H1 (cell line): ENCODE measurements around the gene RPTN. TPM values are rescaled to one million over a fixed set of nuclear protein-coding genes. Genes with fewer than 3 reads are reported as not detected.
A peak's percentile ranks its signal among the peaks of the same experiment; 100 is the strongest.

Source experiments
- CTCF ChIA-PET: fragments of 300-600 bp; sonication (Branson Sonifier 250); formaldehyde crosslinking; loops from one replicate; lab custom pipeline; 2021; ENCODE audit not compliant: partially characterized antibody; lab: Charles Lee
- POLR2A ChIA-PET: fragments of 300-600 bp; sonication (Branson Sonifier 250); formaldehyde crosslinking; loops from one replicate; lab custom pipeline; 2021; ENCODE audit warnings: inconsistent platforms; ENCODE audit not compliant: partially characterized antibody; lab: Charles Lee
- DNase-seq, 2 experiments: peaks; one replicate each; pipeline versions ENCODE4 v3.0.0 to v3.0.0-alpha.2; 2010 to 2022; ENCODE audit warnings: low spot score in 2 of 2, low read depth in 1 of 2, mixed read lengths in 1 of 2
- FAIRE-seq: peaks from 2 replicates; lab custom pipeline; 2011; peaks lifted over from hg19 to GRCh38; lab: Jason Lieb, UNC
- H2AFZ ChIP-seq: 2 replicates; pipeline ENCODE4 v1.8.1; 2012; ENCODE audit warnings: low read length, inconsistent platforms
- H2AK5ac ChIP-seq: 2 replicates; pipeline ENCODE4 v1.6.1; 2013; ENCODE audit warnings: low read depth, low read length
- H2BK120ac ChIP-seq: replicated peaks from 2 replicates; pipeline ENCODE3; 2013; ENCODE audit warnings: low read depth, low read length, inconsistent platforms
- H2BK12ac ChIP-seq: 2 replicates; pipeline ENCODE4 v1.6.1; 2013; ENCODE audit warnings: low read depth, low read length
- H2BK15ac ChIP-seq: 2 replicates; pipeline ENCODE4 v1.6.1; 2013; ENCODE audit warnings: low read length
- H2BK20ac ChIP-seq: 2 replicates; pipeline ENCODE4 v1.6.1; 2013; ENCODE audit warnings: low read length
- H2BK5ac ChIP-seq: 2 replicates; pipeline ENCODE4 v1.6.1; 2013; ENCODE audit warnings: low read depth, low read length
- H3K14ac ChIP-seq: 2 replicates; pipeline ENCODE4 v1.6.1; 2013; ENCODE audit warnings: inconsistent platforms; ENCODE audit not compliant: insufficient read length
- H3K18ac ChIP-seq: 2 replicates; pipeline ENCODE4 v1.6.1; 2013; ENCODE audit warnings: low read length; ENCODE audit errors: extremely low read depth
- H3K23ac ChIP-seq: 2 replicates; pipeline ENCODE4 v1.6.1; 2013; ENCODE audit warnings: inconsistent platforms; ENCODE audit not compliant: insufficient read length
- H3K23me2 ChIP-seq: 2 replicates; pipeline ENCODE4 v1.6.1; 2013; ENCODE audit warnings: low read depth, low read length
- H3K27ac ChIP-seq: 2 replicates; pipeline ENCODE4 v1.6.1; 2011; ENCODE audit warnings: low read depth, low read length, inconsistent platforms
- H3K27me3 ChIP-seq, 4 experiments: replicated peaks in 1 of 4; 1 replicate in 1 of 4; 2 replicates in 3 of 4; pipeline versions ENCODE4 v1.6.1 to v1.8.1; 2011 to 2013; ENCODE audit warnings: low read length in 3 of 4, mild to moderate bottlenecking in 3 of 4, inconsistent platforms in 2 of 4, mixed read lengths in 2 of 4, moderate library complexity in 1 of 4; ENCODE audit not compliant: control insufficient read depth in 3 of 4, insufficient read depth in 3 of 4; ENCODE audit errors: extremely low read depth in 1 of 4
- H3K36me3 ChIP-seq, 4 experiments: 2 replicates each; pipeline versions ENCODE4 v1.6.1 to v1.8.1; 2011 to 2013; ENCODE audit warnings: mild to moderate bottlenecking in 4 of 4, low read length in 3 of 4, moderate library complexity in 2 of 4, control low read depth in 1 of 4, inconsistent platforms in 1 of 4; ENCODE audit not compliant: insufficient read depth in 4 of 4, control insufficient read depth in 2 of 4
- H3K4ac ChIP-seq: replicated peaks from 2 replicates; pipeline ENCODE3; 2013; ENCODE audit warnings: low read length, low read depth, mixed read lengths, inconsistent platforms; ENCODE audit not compliant: insufficient read length
- H3K4me1 ChIP-seq, 4 experiments: replicated peaks in 1 of 4; 1 replicate in 1 of 4; 2 replicates in 3 of 4; pipeline versions ENCODE4 v1.6.1 to v1.8.1; 2011 to 2013; ENCODE audit warnings: low read length in 3 of 4, inconsistent platforms in 2 of 4, mixed read lengths in 1 of 4; ENCODE audit not compliant: insufficient read depth in 4 of 4, control insufficient read depth in 3 of 4
- H3K4me2 ChIP-seq, 2 experiments: 2 replicates each; pipeline versions ENCODE4 v1.6.1 to v1.8.1; 2011 to 2013; ENCODE audit warnings: low read depth in 2 of 2, low read length in 2 of 2, control low read depth in 1 of 2, inconsistent platforms in 1 of 2, mild to moderate bottlenecking in 1 of 2; ENCODE audit not compliant: insufficient read depth in 1 of 2
- H3K4me3 ChIP-seq, 4 experiments: fragments of 200-600, 300-600 bp in 1 of 4; sonication (generic), shearing (Covaris generic), sonication (Bioruptor Twin) in 1 of 4; 2 replicates each; pipeline versions ENCODE4 v1.5.1 to v1.8.1; 2011 to 2016; ENCODE audit warnings: low read length in 4 of 4, low read depth in 3 of 4, control low read depth in 2 of 4, inconsistent platforms in 2 of 4, mild to moderate bottlenecking in 2 of 4, mixed read lengths in 1 of 4, moderate library complexity in 1 of 4; ENCODE audit not compliant: insufficient read depth in 2 of 4; ENCODE audit errors: extremely low read depth in 1 of 4
- H3K56ac ChIP-seq: replicated peaks from 2 replicates; pipeline ENCODE3; 2013; ENCODE audit warnings: low read depth, mild to moderate bottlenecking, mixed read lengths, low read length, inconsistent platforms; ENCODE audit not compliant: insufficient read length
- H3K79me1 ChIP-seq: 2 replicates; pipeline ENCODE4 v1.6.1; 2013; ENCODE audit warnings: low read depth, low read length, control low read depth
- H3K79me2 ChIP-seq, 2 experiments: 2 replicates each; pipeline versions ENCODE4 v1.6.1 to v1.8.1; 2012 to 2013; ENCODE audit warnings: low read length in 2 of 2, mild to moderate bottlenecking in 2 of 2, inconsistent platforms in 1 of 2; ENCODE audit not compliant: insufficient read depth in 2 of 2, control insufficient read depth in 1 of 2
- H3K9ac ChIP-seq, 4 experiments: replicated peaks in 1 of 4; 1 replicate in 1 of 4; 2 replicates in 3 of 4; pipeline versions ENCODE4 v1.6.1 to v1.8.1; 2011 to 2013; ENCODE audit warnings: low read depth in 3 of 4, low read length in 3 of 4, control low read depth in 2 of 4, mild to moderate bottlenecking in 2 of 4, moderate library complexity in 2 of 4, inconsistent platforms in 1 of 4; ENCODE audit errors: extremely low read depth in 1 of 4
- H3K9me3 ChIP-seq, 2 experiments: 2 replicates each; pipeline versions ENCODE4 v1.6.1 to v1.8.1; 2012 to 2013; ENCODE audit warnings: mild to moderate bottlenecking in 2 of 2, moderate library complexity in 2 of 2, control low read depth in 1 of 2, inconsistent platforms in 1 of 2, low read depth in 1 of 2, low read length in 1 of 2, mixed read lengths in 1 of 2; ENCODE audit not compliant: insufficient read depth in 2 of 2
- H4K20me1 ChIP-seq, 2 experiments: replicated peaks in 1 of 2; 2 replicates each; pipeline versions ENCODE3 to v1.8.1; 2011 to 2013; ENCODE audit warnings: inconsistent platforms in 2 of 2, low read length in 2 of 2, mild to moderate bottlenecking in 1 of 2; ENCODE audit not compliant: insufficient read depth in 2 of 2, control insufficient read depth in 1 of 2
- H4K5ac ChIP-seq: 2 replicates; pipeline ENCODE4 v1.6.1; 2013; ENCODE audit warnings: low read length, low read depth, mixed read lengths, inconsistent platforms; ENCODE audit not compliant: insufficient read length
- H4K8ac ChIP-seq: 2 replicates; pipeline ENCODE4 v1.8.0; 2013; ENCODE audit warnings: mild to moderate bottlenecking, moderate library complexity, low read length, inconsistent platforms; ENCODE audit not compliant: insufficient read depth; ENCODE audit errors: extremely low read depth
- H4K91ac ChIP-seq: replicated peaks from 2 replicates; pipeline ENCODE3; 2013; ENCODE audit warnings: low read length, mixed read lengths, inconsistent platforms; ENCODE audit not compliant: insufficient read length
- JUND ChIP-seq: IDR thresholded peaks from 2 replicates; pipeline ENCODE4 v1.6.1; 2011; ENCODE audit warnings: mild to moderate bottlenecking, improper control_type of control experiment, low read length
- NRF1 ChIP-seq: IDR thresholded peaks from 2 replicates; pipeline ENCODE4 v1.6.1; 2011; ENCODE audit warnings: mild to moderate bottlenecking, low read depth, low read length, improper control_type of control experiment
- POU5F1 ChIP-seq: IDR thresholded peaks from 2 replicates; pipeline ENCODE4 v1.6.1; 2011; ENCODE audit warnings: low read depth, mild to moderate bottlenecking, low read length, moderate library complexity
- RNF2 ChIP-seq: fragments of 200-900, 300-1000 bp; sonication (generic); IDR thresholded peaks from 2 replicates; pipeline ENCODE4 v1.7.1; 2016; ENCODE audit warnings: borderline replicate concordance, low read depth, mild to moderate bottlenecking, antibody characterized with exemption, low read length; ENCODE audit not compliant: poor library complexity, severe bottlenecking; ENCODE audit errors: missing control alignments
- SP2 ChIP-seq: IDR thresholded peaks from 2 replicates; pipeline ENCODE4 v1.6.1; 2012; ENCODE audit warnings: mild to moderate bottlenecking, low read length, inconsistent platforms
- SRF ChIP-seq: IDR thresholded peaks from 2 replicates; pipeline ENCODE4 v1.6.1; 2011; ENCODE audit warnings: mild to moderate bottlenecking, low read depth, low read length, moderate library complexity
- TAF1 ChIP-seq: IDR thresholded peaks from 2 replicates; pipeline ENCODE4 v1.6.1; 2011; ENCODE audit warnings: mild to moderate bottlenecking, low read depth, low read length
- TAF7 ChIP-seq: optimal IDR thresholded peaks from 2 replicates; pipeline ENCODE3; 2011; ENCODE audit warnings: low read depth, mild to moderate bottlenecking, inconsistent platforms, low read length, moderate library complexity, borderline replicate concordance
- TEAD4 ChIP-seq: IDR thresholded peaks from 2 replicates; pipeline ENCODE4 v1.6.1; 2012; ENCODE audit warnings: low read depth, low read length, inconsistent platforms, mixed read lengths
- WGBS, 2 experiments: shearing (Covaris generic) in 1 of 2; methylation state at CpG; one replicate each; pipeline versions ENCODE4 v1.1.6 to v1.1.7; 2013 to 2015; ENCODE audit warnings: low lambda C conversion rate in 2 of 2, mixed read lengths in 2 of 2, inconsistent platforms in 1 of 2, low coverage in 1 of 2, missing lambda C conversion rate in 1 of 2; ENCODE audit not compliant: insufficient replicate concordance in 2 of 2, insufficient coverage in 1 of 2, insufficient read length in 1 of 2; ENCODE audit errors: extremely low coverage in 1 of 2, missing lambda C conversion rate in 1 of 2; 5-methylcytosine and 5-hydroxymethylcytosine counted together
- polyA plus RNA-seq, 7 experiments: library from polyadenylated mRNA; depleted of rRNA in 3 of 7; stranded (reverse) in 5 of 7; unstranded in 2 of 7; fragments of >200 nt in 5 of 7; fragments of 200-250 nt in 2 of 7; gene quantifications; 1 replicate in 5 of 7; 2 replicates in 1 of 7; 4 replicates in 1 of 7; pipeline versions ENCODE4 v1.2.1 to v1.2.3, GENCODE V29; 2011 to 2013; ENCODE audit warnings: missing spikeins in 2 of 7, mixed read lengths in 2 of 7
- total RNA-seq: library from RNA; stranded (reverse); fragmentation: NEBNext Ultra II Directional; extraction: Animal tissue kit (Norgen Biotek cat#: 25700); gene quantifications from 2 replicates; pipeline ENCODE4 v1.2.1, GENCODE V29; 2021
- TF ChIP-seq, protein P1 (sequence below): IDR thresholded peaks from 2 replicates; pipeline ENCODE4 v1.6.1; 2012; ENCODE audit warnings: inconsistent platforms
- TF ChIP-seq, protein P2 (sequence below): IDR thresholded peaks from 2 replicates; pipeline ENCODE4 v1.6.1; 2012; ENCODE audit warnings: inconsistent platforms
- TF ChIP-seq, protein P3 (sequence below): IDR thresholded peaks from 2 replicates; pipeline ENCODE4 v1.6.1; 2011; ENCODE audit warnings: low read depth, mild to moderate bottlenecking, low read length; ENCODE audit not compliant: insufficient read depth

RPTN gene
- total and polyA plus RNA-seq, 2 of the 8 experiments (the other 6 are each of a cell fraction or from before 2014, with no cell fraction given): not detected

DNA sequence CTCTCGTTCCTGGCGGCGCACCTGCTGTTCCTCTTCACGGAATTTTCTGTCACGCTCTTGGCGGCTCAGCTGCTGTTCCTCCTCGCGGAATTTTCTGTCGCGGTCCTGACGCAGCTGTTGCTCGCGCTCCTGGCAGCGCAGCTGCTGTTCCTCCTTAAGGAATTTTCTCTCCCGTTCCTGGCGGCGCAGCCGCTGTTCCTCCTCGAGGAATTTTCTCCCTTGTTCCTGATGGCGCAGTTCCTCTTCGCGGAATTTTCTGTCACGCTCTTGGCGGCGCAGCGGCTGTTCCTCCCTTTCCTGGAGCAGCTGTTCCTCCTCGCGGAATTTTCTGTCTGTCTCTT, 50.2 kb downstream of the RPTN start:
- Histone ChIP-seq H2BK120ac (no peak overlapping the region), H3K4me2 (no peak overlapping the region; a peak in 1 of 4 replicates), H3K18ac (no peak overlapping the region), H4K8ac (no peak overlapping the region), H3K14ac (no peak overlapping the region), H4K20me1 (peaks cover 0 to 1% of the 10 kb centered on the region in 2 experiments), H3K4ac (no peak overlapping the region), H2BK20ac (no peak overlapping the region), H3K9me3 (peaks cover 0 to 52% of the 10 kb centered on the region in 2 experiments; a peak in 2 of 4 replicates), H3K4me3 (no peak overlapping the region; a peak in 1 of 8 replicates), H2BK12ac (no peak overlapping the region), H2BK5ac (no peak overlapping the region), H3K9ac (no peak overlapping the region), H3K27me3 (peaks cover 54 to 77% (median 73%) of the 10 kb centered on the region in 4 experiments), H2AFZ (no peak overlapping the region), H2AK5ac (no peak overlapping the region), H3K79me2 (no peaks in the 10 kb centered on the region), H4K91ac (no peak overlapping the region), H2BK15ac (no peak overlapping the region), H3K4me1 (peaks cover 0 to 11% (median 4%) of the 10 kb centered on the region in 4 experiments; a peak in 5 of 7 replicates), H3K56ac (no peak overlapping the region), H4K5ac (no peak overlapping the region), H3K23me2 (peaks cover 25% of the 10 kb centered on the region; the same call in 1 of the 2 replicates), H3K23ac (no peak overlapping the region), H3K79me1 (no peaks in the 10 kb centered on the region), H3K27ac (no peak overlapping the region), H3K36me3 (peaks cover 0 to 2% (median 0%) of the 10 kb centered on the region in 4 experiments; a peak in 1 of 8 replicates)
- peak in 1 of 2 experiments; percentile 46 for DNase-seq
- POLR2A ChIA-PET: interaction anchor here (0.7 kb wide), 1 partner anchor 361 kb away, joined by 3 read pairs; no protein-coding TSS in a partner anchor
- CTCF ChIA-PET: interaction anchor here (0.8 to 1.1 kb wide), 2 partner anchors 81 to 141 kb away, joined by 3 read pairs; no protein-coding TSS in a partner anchor
- 83% methylated on average over 24 of the region's 28 CpGs; no CpG with 5 or more reads in 1 of the 2 experiments for WGBS, 2 experiments
- no peak for FAIRE-seq
- TF ChIP-seq TAF1 (no peak), NRF1 (no peak), JUND (no peak), POU5F1 (no peak), RNF2 (no peak), TEAD4 (no peak), SRF (no peak), TAF7 (no peak), SP2 (no peak)
- TF ChIP-seq, protein P1, sequence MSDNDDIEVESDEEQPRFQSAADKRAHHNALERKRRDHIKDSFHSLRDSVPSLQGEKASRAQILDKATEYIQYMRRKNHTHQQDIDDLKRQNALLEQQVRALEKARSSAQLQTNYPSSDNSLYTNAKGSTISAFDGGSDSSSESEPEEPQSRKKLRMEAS: no peak
- TF ChIP-seq, protein P2, sequence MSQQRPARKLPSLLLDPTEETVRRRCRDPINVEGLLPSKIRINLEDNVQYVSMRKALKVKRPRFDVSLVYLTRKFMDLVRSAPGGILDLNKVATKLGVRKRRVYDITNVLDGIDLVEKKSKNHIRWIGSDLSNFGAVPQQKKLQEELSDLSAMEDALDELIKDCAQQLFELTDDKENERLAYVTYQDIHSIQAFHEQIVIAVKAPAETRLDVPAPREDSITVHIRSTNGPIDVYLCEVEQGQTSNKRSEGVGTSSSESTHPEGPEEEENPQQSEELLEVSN: no peak
- TF ChIP-seq, protein P3, sequence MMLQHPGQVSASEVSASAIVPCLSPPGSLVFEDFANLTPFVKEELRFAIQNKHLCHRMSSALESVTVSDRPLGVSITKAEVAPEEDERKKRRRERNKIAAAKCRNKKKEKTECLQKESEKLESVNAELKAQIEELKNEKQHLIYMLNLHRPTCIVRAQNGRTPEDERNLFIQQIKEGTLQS: no peak
